ENCODE data around the gene SNRPF. TPM values are rescaled to one million over a fixed set of nuclear protein-coding genes. Genes with fewer than 3 reads are reported as not detected.
A peak's percentile ranks its signal among the peaks of the same experiment; 100 is the strongest.
"Not testable (repeated sequence)": the region's sequence is repeated elsewhere in the genome, so short reads cannot be mapped to it uniquely, and the experiment has no call there.

The SNRPF gene
- 5.1 and 10.4 TPM in 2 replicates for total RNA-seq (2014; rRNA removed; shearing (Covaris generic))
- polyA plus RNA-seq (2016; fragmentation: Nextera tagmentation; extraction: Ambion mirVana), result 42.5 and 42.6 TPM in 2 replicates

GRCh38 chr12:95858451-95859343 is at the start of gene SNRPF:
SNRPF (plus strand) TSS chr12:95858952; CDS start chr12:95859074, 122 bp downstream.
- peaks cover 47% of the 10 kb centered on the region for H3K79me2 ChIP-seq (ENCODE audit: insufficient read depth)
- peak within 1 kb of the TSS; percentile 90 for H3K9ac ChIP-seq
- H3K9me2 ChIP-seq (ENCODE audit: insufficient read depth), result no peaks in the 10 kb centered on the region
- peaks cover 7% of the 10 kb centered on the region; the same call in 1 of the 2 replicates for H3K4me1 ChIP-seq (ENCODE audit: insufficient read depth)
- no peaks in the 10 kb centered on the region for H3K9me3 ChIP-seq (ENCODE audit: low read depth)
- H4K20me1 ChIP-seq (ENCODE audit: insufficient read depth), result no peaks in the 10 kb centered on the region
- peak within 1 kb of the TSS; percentile 89 for H3K4me3 ChIP-seq
- peaks cover 3% of the 10 kb centered on the region; the same call in 1 of the 2 replicates for H3K27me3 ChIP-seq (replicated peaks; ENCODE audit: insufficient read depth)
- H3K4me2 ChIP-seq (ENCODE audit: unreplicated experiment), result peak within 1 kb of the TSS; percentile 91
- 1 to 2% methylated on average over 52 to 54 of the region's 54 CpGs for WGBS, 2 experiments (ENCODE audit: low coverage in 1 of 2, low lambda C conversion rate in 2 of 2, missing lambda C conversion rate in 2 of 2)
- peak within 1 kb of the TSS; percentile 74 for H3K27ac ChIP-seq
- peak within 1 kb of the TSS; percentile 85 for H2AFZ ChIP-seq
- peaks cover 4% of the 10 kb centered on the region; the same call in 1 of the 2 replicates for H3F3A ChIP-seq (ENCODE audit: insufficient read depth)
- DNase-seq, result peak; percentile 99
- H3K36me3 ChIP-seq (ENCODE audit: low read depth), result peaks cover 24% of the 10 kb centered on the region; the same call in 1 of the 2 replicates
- in situ Hi-C loops (cut with MboI), result no loop called here
- TF ChIP-seq EZH2phosphoT487 (IDR thresholded peaks at IDR 0.05; ENCODE audit: insufficient read depth, low read depth) (no peak), EZH2 (IDR thresholded peaks at IDR 0.05; ENCODE audit: insufficient read depth, poor library complexity, severe bottlenecking) (no peak)

- no peak overlapping the region for H2AFZ ChIP-seq
- H3K9ac ChIP-seq, result no peak overlapping the region
- H4K20me1 ChIP-seq (ENCODE audit: insufficient read depth), result no peaks in the 10 kb centered on the region
- no peaks in the 10 kb centered on the region for H3K9me2 ChIP-seq (ENCODE audit: insufficient read depth)
- peak overlapping the region; percentile 10 for H3K4me2 ChIP-seq (ENCODE audit: unreplicated experiment)
- peak; percentile 8 for DNase-seq
- no peaks in the 10 kb centered on the region for H3K36me3 ChIP-seq (ENCODE audit: low read depth)
- H3K4me1 ChIP-seq (ENCODE audit: insufficient read depth), result peaks cover 33% of the 10 kb centered on the region
- WGBS, 2 experiments (ENCODE audit: low coverage in 1 of 2, low lambda C conversion rate in 2 of 2, missing lambda C conversion rate in 2 of 2), result 98% methylated on average over 7 of the region's 7 CpGs
- H3K27me3 ChIP-seq (replicated peaks; ENCODE audit: insufficient read depth), result no peaks in the 10 kb centered on the region
- in situ Hi-C loops (cut with MboI), result loop anchor here (10.0 kb wide), 1 partner anchor 184 kb away; no protein-coding TSS in a partner anchor
- no peak overlapping the region for H3K4me3 ChIP-seq
- H3K79me2 ChIP-seq (ENCODE audit: insufficient read depth), result no peaks in the 10 kb centered on the region
- no peak overlapping the region for H3K27ac ChIP-seq
- no peak for TF ChIP-seq EZH2phosphoT487 (IDR thresholded peaks at IDR 0.05; ENCODE audit: insufficient read depth, low read depth)
- no peak for TF ChIP-seq EZH2 (IDR thresholded peaks at IDR 0.05; ENCODE audit: insufficient read depth, poor library complexity, severe bottlenecking)
- H3K9me3 ChIP-seq (ENCODE audit: low read depth), result no peaks in the 10 kb centered on the region
- peaks cover 22% of the 10 kb centered on the region for H3F3A ChIP-seq (ENCODE audit: insufficient read depth)
Observed at GRCh38 chr12:95809000-95809680, 49.6 kb upstream of the SNRPF start.

DNA sequence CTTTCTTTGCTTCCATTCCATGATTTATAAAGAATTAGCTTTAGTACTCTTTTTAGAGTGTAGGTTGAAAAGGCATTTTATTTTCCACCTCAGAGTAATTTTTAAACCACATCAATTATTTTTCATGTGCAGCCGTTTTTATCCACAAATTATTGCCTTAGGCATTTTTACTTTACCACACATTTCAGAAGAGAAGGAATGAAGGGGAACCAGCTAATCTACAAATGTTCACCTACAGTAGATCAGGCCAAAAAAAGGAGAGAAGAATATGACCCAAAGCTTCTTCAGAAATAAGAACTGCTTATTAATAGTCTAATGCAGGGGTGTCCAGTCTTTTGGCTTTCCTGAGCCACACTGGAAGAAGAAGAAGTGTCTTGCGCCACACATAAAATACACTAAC is 48.3 kb upstream of the SNRPF start:
- Histone ChIP-seq H3K9me3 (ENCODE audit: low read depth) (no peaks in the 10 kb centered on the region), H3K9me2 (ENCODE audit: insufficient read depth) (no peaks in the 10 kb centered on the region), H3F3A (ENCODE audit: insufficient read depth) (peaks cover 17% of the 10 kb centered on the region), H3K27ac (no peak overlapping the region), H3K4me1 (ENCODE audit: insufficient read depth) (peaks cover 22% of the 10 kb centered on the region), H2AFZ (no peak overlapping the region), H3K27me3 (replicated peaks; ENCODE audit: insufficient read depth) (0 out of 2 replicates have a peak, but pooled peaks cover 3% of the 10 kb centered on the region), H3K9ac (no peak overlapping the region), H4K20me1 (ENCODE audit: insufficient read depth) (no peaks in the 10 kb centered on the region), H3K79me2 (ENCODE audit: insufficient read depth) (no peaks in the 10 kb centered on the region), H3K4me3 (no peak overlapping the region), H3K4me2 (ENCODE audit: unreplicated experiment) (no peak overlapping the region), H3K36me3 (ENCODE audit: low read depth) (no peaks in the 10 kb centered on the region)
- in situ Hi-C loops (cut with MboI), result loop anchor here (10.0 kb wide), 1 partner anchor 216 kb away; no protein-coding TSS in a partner anchor
- DNase-seq, result no peak
- WGBS, 2 experiments (ENCODE audit: low coverage in 1 of 2, low lambda C conversion rate in 2 of 2, missing lambda C conversion rate in 2 of 2), result 73% methylated on average over 2 of the region's 2 CpGs
- TF ChIP-seq EZH2phosphoT487 (IDR thresholded peaks at IDR 0.05; ENCODE audit: insufficient read depth, low read depth) (no peak), EZH2 (IDR thresholded peaks at IDR 0.05; ENCODE audit: insufficient read depth, poor library complexity, severe bottlenecking) (no peak)

DNA sequence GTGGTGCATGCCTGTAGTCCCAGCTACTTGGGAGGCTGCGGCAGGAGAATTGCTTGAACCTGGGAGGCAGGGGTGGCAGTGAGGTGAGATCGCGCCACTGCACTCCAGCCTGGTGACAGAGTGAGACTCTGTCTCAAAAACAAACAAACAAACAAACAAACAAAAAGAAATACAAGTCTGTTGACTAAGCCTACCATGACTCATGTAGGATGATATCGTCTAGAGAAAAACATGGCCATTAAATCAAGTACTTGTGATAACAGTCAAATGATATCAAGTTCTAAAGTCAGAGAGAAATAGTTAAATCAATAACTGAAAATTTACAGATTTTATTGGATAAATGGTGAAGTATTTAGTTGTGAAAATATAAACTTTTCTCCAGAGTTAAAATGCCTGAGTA is 46.6 kb upstream of the SNRPF start:
- not testable (repeated sequence) for H3K36me3 ChIP-seq (ENCODE audit: low read depth)
- WGBS, 2 experiments (ENCODE audit: low coverage in 1 of 2, low lambda C conversion rate in 2 of 2, missing lambda C conversion rate in 2 of 2), result 94 to 98% methylated on average over 4 of the region's 4 CpGs
- in situ Hi-C loops (cut with MboI), result loop anchor here (10.0 kb wide), 1 partner anchor 217 kb away; no protein-coding TSS in a partner anchor

More for the DNA sequence above, 46.6 kb upstream of the SNRPF start:
- H3K4me1 ChIP-seq (ENCODE audit: insufficient read depth); H3K27ac ChIP-seq; H3K9me2 ChIP-seq (ENCODE audit: insufficient read depth); H3K9me3 ChIP-seq (ENCODE audit: low read depth); H4K20me1 ChIP-seq (ENCODE audit: insufficient read depth); DNase-seq; H3F3A ChIP-seq (ENCODE audit: insufficient read depth); H3K79me2 ChIP-seq (ENCODE audit: insufficient read depth); H3K9ac ChIP-seq; H3K4me3 ChIP-seq; H3K27me3 ChIP-seq (replicated peaks; ENCODE audit: insufficient read depth); H3K4me2 ChIP-seq (ENCODE audit: unreplicated experiment); H2AFZ ChIP-seq: not testable (repeated sequence)
